ENCODE measurements around the gene MCF2L.

DNA sequence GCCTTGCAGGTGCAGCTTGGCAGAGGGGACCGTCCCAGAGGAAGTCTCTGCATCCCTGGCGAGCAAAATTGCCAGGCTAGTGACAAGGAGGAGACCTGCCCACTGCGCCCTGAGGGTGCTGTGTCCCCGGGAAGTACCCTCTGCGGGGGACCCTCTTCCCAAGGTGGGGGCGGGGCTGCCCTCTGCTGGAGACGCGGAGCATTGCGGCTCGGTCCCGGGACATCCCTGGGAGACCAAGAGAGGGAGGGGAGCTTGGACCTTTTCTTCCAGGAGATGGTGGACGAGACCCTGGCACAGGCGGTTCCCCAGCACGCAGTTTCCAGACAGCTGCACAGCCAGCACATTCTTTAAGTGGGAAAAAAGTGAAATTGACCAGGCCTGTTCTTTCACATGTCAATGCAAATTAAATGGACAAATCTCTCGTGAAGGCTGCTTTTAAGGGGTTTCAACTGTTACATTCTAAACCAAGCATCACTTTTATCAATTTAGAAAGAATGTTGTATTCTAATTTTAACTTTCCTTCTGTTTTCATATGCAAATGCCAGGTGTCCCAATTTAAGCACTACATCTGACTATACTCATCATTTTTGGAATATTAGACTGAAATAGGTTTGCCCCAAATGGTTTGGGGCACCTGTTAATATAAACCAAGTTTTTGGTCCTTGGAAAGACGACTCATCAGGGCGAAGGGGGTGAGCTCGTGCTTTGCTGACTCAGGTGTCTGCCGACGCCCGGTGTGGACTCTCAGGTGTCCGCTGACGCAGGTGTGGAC lies 60.7 kb downstream of the MCF2L start:
- TF ChIP-seq, protein P1, sequence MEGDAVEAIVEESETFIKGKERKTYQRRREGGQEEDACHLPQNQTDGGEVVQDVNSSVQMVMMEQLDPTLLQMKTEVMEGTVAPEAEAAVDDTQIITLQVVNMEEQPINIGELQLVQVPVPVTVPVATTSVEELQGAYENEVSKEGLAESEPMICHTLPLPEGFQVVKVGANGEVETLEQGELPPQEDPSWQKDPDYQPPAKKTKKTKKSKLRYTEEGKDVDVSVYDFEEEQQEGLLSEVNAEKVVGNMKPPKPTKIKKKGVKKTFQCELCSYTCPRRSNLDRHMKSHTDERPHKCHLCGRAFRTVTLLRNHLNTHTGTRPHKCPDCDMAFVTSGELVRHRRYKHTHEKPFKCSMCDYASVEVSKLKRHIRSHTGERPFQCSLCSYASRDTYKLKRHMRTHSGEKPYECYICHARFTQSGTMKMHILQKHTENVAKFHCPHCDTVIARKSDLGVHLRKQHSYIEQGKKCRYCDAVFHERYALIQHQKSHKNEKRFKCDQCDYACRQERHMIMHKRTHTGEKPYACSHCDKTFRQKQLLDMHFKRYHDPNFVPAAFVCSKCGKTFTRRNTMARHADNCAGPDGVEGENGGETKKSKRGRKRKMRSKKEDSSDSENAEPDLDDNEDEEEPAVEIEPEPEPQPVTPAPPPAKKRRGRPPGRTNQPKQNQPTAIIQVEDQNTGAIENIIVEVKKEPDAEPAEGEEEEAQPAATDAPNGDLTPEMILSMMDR (conservative IDR thresholded peaks at IDR 0.05; ENCODE audit: low read length): peak; percentile 78
- TF ChIP-seq EZH2phosphoT487 (IDR thresholded peaks at IDR 0.05; ENCODE audit: borderline replicate concordance, low read depth, low read length): no peak

Data from OCI-LY7 (cell line).